ENCODE results near the gene RIGI. TPM values are rescaled to one million over a fixed set of nuclear protein-coding genes. Genes with fewer than 3 reads are reported as not detected.

RIGI gene
- total RNA-seq, 4 donors from 2014 or later, result 2.6 to 22.5 (median 14.3) TPM

DNA sequence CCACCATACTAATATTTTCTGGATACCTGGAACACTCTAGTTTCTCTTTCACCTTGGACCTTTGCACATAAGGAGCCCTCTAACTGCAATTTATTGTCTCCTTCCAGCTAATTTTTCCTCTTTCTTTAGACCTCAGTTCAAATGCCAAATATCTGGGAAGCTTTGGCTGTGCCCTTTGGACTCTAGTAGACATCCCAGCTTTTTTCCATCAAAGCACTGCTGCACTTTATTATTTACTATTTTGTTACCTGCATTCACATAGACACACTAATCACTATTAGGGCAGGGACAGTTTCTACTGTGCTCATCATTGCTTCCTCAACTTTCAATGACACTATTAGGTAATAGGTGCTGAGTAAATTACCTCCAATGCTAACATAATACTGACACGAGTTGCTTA lies 2.1 kb downstream of the RIGI start:
- DNase-seq, result no peak
- Histone ChIP-seq H3K27ac (no peak overlapping the region), H3K9me3 (no peaks in the 10 kb centered on the region), H3K4me1 (peaks cover 0 to 3% of the 10 kb centered on the region in 2 donors), H3K4me3 (no peak overlapping the region), H3K36me3 (no peaks in the 10 kb centered on the region), H3K27me3 (no peaks in the 10 kb centered on the region)
- TF ChIP-seq POLR2A (IDR thresholded peaks at IDR 0.05), result no peak
- no peak for TF ChIP-seq CTCF (IDR thresholded peaks at IDR 0.05)
- intact Hi-C loops (cut with DNase I; ENCODE audit: low total_unique reads), result no loop called here

- H3K27me3 ChIP-seq, result no peaks in the 10 kb centered on the region
- H3K4me3 ChIP-seq, result no peak overlapping the region
- intact Hi-C loops (cut with DNase I; ENCODE audit: low total_unique reads), result no loop called here
- TF ChIP-seq CTCF (IDR thresholded peaks at IDR 0.05), result no peak
- no peak for TF ChIP-seq POLR2A (IDR thresholded peaks at IDR 0.05)
- H3K9me3 ChIP-seq, result no peaks in the 10 kb centered on the region
- H3K4me1 ChIP-seq, result no peaks in the 10 kb centered on the region
- no peak overlapping the region for H3K27ac ChIP-seq
- no peak for DNase-seq
- H3K36me3 ChIP-seq, result no peaks in the 10 kb centered on the region
Measured at GRCh38 chr9:32518276-32518675, 7.7 kb downstream of the RIGI start.

DNA sequence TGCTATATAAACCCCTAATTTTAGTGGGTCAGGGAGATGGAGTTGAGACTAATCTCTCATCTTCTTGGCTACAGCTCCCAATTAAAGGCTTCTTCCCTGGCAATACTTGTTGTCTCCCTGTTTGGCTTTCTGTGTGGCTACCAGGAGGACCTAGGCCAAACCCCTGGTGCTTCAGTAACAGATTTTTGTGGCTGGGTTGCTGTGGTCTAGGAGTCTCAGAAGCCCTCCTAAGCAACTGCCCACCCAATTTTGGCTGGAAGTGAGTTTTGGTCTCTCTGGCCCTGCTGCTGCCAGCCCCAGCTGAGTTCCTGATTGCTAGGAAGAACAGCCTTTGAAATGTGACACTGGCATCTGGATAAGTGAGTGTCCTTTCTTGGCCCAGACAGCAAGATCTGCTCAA lies 9.8 kb downstream of the RIGI start:
- intact Hi-C loops (cut with DNase I; ENCODE audit: low total_unique reads), result no loop called here
- Histone ChIP-seq H3K4me1 (no peaks in the 10 kb centered on the region), H3K27ac (no peak overlapping the region), H3K36me3 (no peaks in the 10 kb centered on the region), H3K4me3 (no peak overlapping the region), H3K27me3 (no peaks in the 10 kb centered on the region), H3K9me3 (no peaks in the 10 kb centered on the region)
- no peak for TF ChIP-seq CTCF (IDR thresholded peaks at IDR 0.05)
- no peak for TF ChIP-seq POLR2A (IDR thresholded peaks at IDR 0.05)
- no peak for DNase-seq

DNA sequence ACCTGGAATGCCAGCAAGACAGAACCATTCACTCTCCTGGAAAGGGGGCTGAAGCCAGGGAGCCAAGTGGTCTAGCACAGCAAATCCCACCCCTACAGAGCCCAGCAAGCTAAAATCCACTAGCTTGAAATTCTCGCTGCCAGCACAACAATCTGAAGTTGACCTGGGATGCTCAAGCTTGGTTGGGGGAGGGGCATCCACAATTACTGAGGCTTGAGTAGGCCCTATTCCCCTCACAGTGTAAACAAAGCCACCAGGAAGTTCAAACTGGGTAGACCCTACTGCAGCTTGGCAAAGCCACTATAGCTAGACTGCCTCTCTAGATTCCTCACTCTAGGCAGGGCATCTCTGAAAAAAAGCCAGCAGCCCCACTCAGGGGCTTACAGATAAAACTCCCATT lies 17.3 kb downstream of the RIGI start:
- no peak overlapping the region for H3K27ac ChIP-seq
- no peak overlapping the region for H3K4me3 ChIP-seq
- no peaks in the 10 kb centered on the region for H3K36me3 ChIP-seq
- TF ChIP-seq POLR2A (IDR thresholded peaks at IDR 0.05), result no peak
- no peak for TF ChIP-seq CTCF (IDR thresholded peaks at IDR 0.05)
- DNase-seq, result no peak
- H3K9me3 ChIP-seq, result no peaks in the 10 kb centered on the region
- no peaks in the 10 kb centered on the region for H3K27me3 ChIP-seq
- H3K4me1 ChIP-seq, result no peaks in the 10 kb centered on the region
- intact Hi-C loops (cut with DNase I; ENCODE audit: low total_unique reads), result no loop called here

GRCh38 chr9:32503008-32503407 lies 23.0 kb downstream of the RIGI start:
- Histone ChIP-seq H3K36me3 (no peaks in the 10 kb centered on the region), H3K27ac (no peak overlapping the region), H3K9me3 (no peaks in the 10 kb centered on the region), H3K4me3 (no peak overlapping the region), H3K27me3 (no peaks in the 10 kb centered on the region), H3K4me1 (no peaks in the 10 kb centered on the region)
- TF ChIP-seq POLR2A (IDR thresholded peaks at IDR 0.05) (no peak), CTCF (IDR thresholded peaks at IDR 0.05) (no peak)
- intact Hi-C loops (cut with DNase I; ENCODE audit: low total_unique reads), result no loop called here
- DNase-seq, result no peak

All from uterus (tissue), 4 donors.